Gastroesophageal sphincter (tissue), 4 donors: Measurements from ENCODE around the gene QKI. TPM values are rescaled to one million over a fixed set of nuclear protein-coding genes. Genes with fewer than 3 reads are reported as not detected.

Experiments used
- ATAC-seq: fragments of 150-250 bp; one replicate; pipeline ENCODE4 v1.9.1; 2016; ENCODE audit warnings: mild to moderate bottlenecking, moderate library complexity
- H3K27ac ChIP-seq, 4 donors: fragments of 200-600 bp; sonication (generic) in 3 of 4; 1 replicate in 3 of 4; 2 replicates in 1 of 4; pipeline ENCODE4 v1.5.1; 2016 to 2019
- H3K27me3 ChIP-seq: fragments of 200-600 bp; sonication (generic); one replicate; pipeline ENCODE4 v1.5.1; 2019
- H3K36me3 ChIP-seq, 2 donors: fragments of 200-600 bp; sonication (generic); one replicate each; pipeline ENCODE4 v1.5.1; 2019; ENCODE audit warnings: control low read depth in 1 of 2
- H3K4me1 ChIP-seq, 3 donors: fragments of 200-600 bp; sonication (generic); 1 replicate in 2 of 3; 2 replicates in 1 of 3; pipeline ENCODE4 v1.5.1; 2016 to 2019; ENCODE audit warnings: control low read depth in 2 of 3
- H3K4me3 ChIP-seq, 2 donors: fragments of 200-600 bp; sonication (generic); one replicate each; pipeline ENCODE4 v1.5.1; 2019; ENCODE audit warnings: mild to moderate bottlenecking in 1 of 2, moderate library complexity in 1 of 2
- H3K9me3 ChIP-seq, 3 donors: fragments of 200-600 bp; sonication (generic); one replicate each; pipeline ENCODE4 v1.5.1; 2017 to 2019; ENCODE audit warnings: control low read depth in 2 of 3
- CTCF ChIP-seq, 4 experiments: fragments of 200-600 bp in 2 of 4; fragments of 450-650 bp in 2 of 4; sonication (generic) in 1 of 4; IDR thresholded peaks; one replicate each; pipeline ENCODE4 v1.5.1; 2017 to 2019; ENCODE audit warnings: antibody characterized with exemption in 4 of 4, mild to moderate bottlenecking in 2 of 4, moderate library complexity in 2 of 4
- EP300 ChIP-seq: sonication (generic); formaldehyde crosslinking; IDR thresholded peaks from one replicate; pipeline ENCODE4 v1.6.1; 2017; ENCODE audit warnings: antibody characterized with exemption, mild to moderate bottlenecking
- POLR2A ChIP-seq, 2 donors: fragments of 450-650 bp; IDR thresholded peaks; one replicate each; pipeline ENCODE4 v1.6.1; 2017; ENCODE audit warnings: antibody characterized with exemption in 2 of 2, mild to moderate bottlenecking in 2 of 2, moderate library complexity in 1 of 2
- POLR2AphosphoS5 ChIP-seq: sonication (generic); formaldehyde crosslinking; IDR thresholded peaks from one replicate; pipeline ENCODE4 v1.6.1; 2017; ENCODE audit warnings: antibody characterized with exemption
- WGBS, 2 donors: methylation state at CpG; one replicate each; pipeline ENCODE4 v1.1.5; 2018; ENCODE audit warnings: low coverage in 1 of 2; 5-methylcytosine and 5-hydroxymethylcytosine counted together
- total RNA-seq, 4 donors: library from RNA; depleted of rRNA; stranded (reverse); fragments of >200 nt; gene quantifications; one replicate each; pipeline ENCODE4 v1.1.0, GENCODE V29; 2016

The QKI gene
- total RNA-seq, 4 donors from 2014 or later, result 170 to 249 (median 227) TPM

- 72 to 79% methylated on average over 4 of the region's 4 CpGs for WGBS, 2 donors
- Histone ChIP-seq H3K27ac (no peak overlapping the region), H3K4me1 (peaks cover 0 to 13% (median 0%) of the 10 kb centered on the region in 3 donors), H3K9me3 (no peaks in the 10 kb centered on the region), H3K27me3 (no peaks in the 10 kb centered on the region), H3K36me3 (peaks cover 0 to 24% of the 10 kb centered on the region in 2 donors), H3K4me3 (no peak overlapping the region)
- no peak for ATAC-seq
- no peak for TF ChIP-seq EP300
- TF ChIP-seq POLR2A (IDR thresholded peaks at IDR 0.05), result no peak
- no peak for TF ChIP-seq POLR2AphosphoS5
- TF ChIP-seq CTCF (IDR thresholded peaks at IDR 0.05), result no peak
Observed at GRCh38 chr6:163576114-163576513, 161.6 kb downstream of the QKI start.

GRCh38 chr6:163577404-163577803 is 162.9 kb downstream of the QKI start:
- Histone ChIP-seq H3K27ac (no peak overlapping the region), H3K4me1 (peaks cover 0 to 13% (median 0%) of the 10 kb centered on the region in 3 donors), H3K27me3 (no peaks in the 10 kb centered on the region), H3K9me3 (no peaks in the 10 kb centered on the region), H3K4me3 (no peak overlapping the region), H3K36me3 (peaks cover 0 to 17% of the 10 kb centered on the region in 2 donors)
- 59 to 73% methylated on average over 2 to 3 of the region's 3 CpGs for WGBS, 2 donors
- TF ChIP-seq EP300 (no peak), CTCF (IDR thresholded peaks at IDR 0.05) (no peak), POLR2A (IDR thresholded peaks at IDR 0.05) (no peak), POLR2AphosphoS5 (no peak)
- ATAC-seq, result no peak

- TF ChIP-seq CTCF (IDR thresholded peaks at IDR 0.05), result no peak
- no peak for TF ChIP-seq EP300
- Histone ChIP-seq H3K27ac (no peak overlapping the region), H3K4me3 (no peak overlapping the region), H3K27me3 (no peaks in the 10 kb centered on the region), H3K36me3 (peaks cover 0 to 15% of the 10 kb centered on the region in 2 donors), H3K4me1 (peaks cover 0 to 13% (median 0%) of the 10 kb centered on the region in 3 donors), H3K9me3 (no peaks in the 10 kb centered on the region)
- peak; percentile 25 for ATAC-seq
- 66 to 73% methylated on average over 7 to 12 of the region's 13 CpGs for WGBS, 2 donors
Observed at GRCh38 chr6:163579111-163579879, 164.8 kb downstream of the QKI start.

GRCh38 chr6:163579880-163580295 is 165.4 kb downstream of the QKI start:
- peaks cover 0 to 13% (median 0%) of the 10 kb centered on the region in 3 donors for H3K4me1 ChIP-seq
- H3K36me3 ChIP-seq, result peaks cover 0 to 9% of the 10 kb centered on the region in 2 donors
- TF ChIP-seq POLR2AphosphoS5, result no peak
- TF ChIP-seq POLR2A (IDR thresholded peaks at IDR 0.05), result no peak
- TF ChIP-seq CTCF (IDR thresholded peaks at IDR 0.05), result peak in 1 of 4 experiments; percentile 17
- no peak for TF ChIP-seq EP300
- ATAC-seq, result no peak
- no peaks in the 10 kb centered on the region for H3K27me3 ChIP-seq
- H3K9me3 ChIP-seq, result no peaks in the 10 kb centered on the region
- H3K4me3 ChIP-seq, result no peak overlapping the region
- WGBS, 2 donors, result 33 to 46% methylated on average over 4 of the region's 4 CpGs
- no peak overlapping the region for H3K27ac ChIP-seq
